ENCODE data around the gene PGK2.

- no peak for TF ChIP-seq PATZ1 (CRISPR knock-in tag; IDR thresholded peaks at IDR 0.05; ENCODE audit: borderline replicate concordance)
- TF ChIP-seq CSDC2 (CRISPR knock-in tag; IDR thresholded peaks at IDR 0.05): no peak
- TF ChIP-seq ISL1 (CRISPR knock-in tag; IDR thresholded peaks at IDR 0.05): no peak
- TF ChIP-seq ZFP3 (CRISPR knock-in tag; IDR thresholded peaks at IDR 0.05): no peak
- TF ChIP-seq ZNF8 (CRISPR knock-in tag; IDR thresholded peaks at IDR 0.05): no peak
- no peak for TF ChIP-seq ZFP30 (CRISPR knock-in tag; IDR thresholded peaks at IDR 0.05)
- TF ChIP-seq BACH2 (CRISPR knock-in tag; IDR thresholded peaks at IDR 0.05; ENCODE audit: borderline replicate concordance): no peak
- no peak for TF ChIP-seq TCF4 (CRISPR knock-in tag; IDR thresholded peaks at IDR 0.05; ENCODE audit: borderline replicate concordance)
- TF ChIP-seq RARB (CRISPR knock-in tag; IDR thresholded peaks at IDR 0.05): no peak
- no peak for TF ChIP-seq CSRNP3 (CRISPR knock-in tag; IDR thresholded peaks at IDR 0.05)
- no peak for TF ChIP-seq OSR1 (CRISPR knock-in tag; IDR thresholded peaks at IDR 0.05)
These were observed 3.3 kb upstream of the PGK2 start for GRCh38 chr6:49790341-49790740.
